ENCODE data around the gene PKD2. TPM values are rescaled to one million over a fixed set of nuclear protein-coding genes. Genes with fewer than 3 reads are reported as not detected.

The PKD2 gene
- total and polyA plus RNA-seq, 2 of the 13 experiments (the other 11 are each of a cell fraction or from before 2014, with no cell fraction given): 5.6 to 9.1 TPM

- POLR2A ChIA-PET: no interaction called here
- Histone ChIP-seq H3K9ac (ENCODE audit: insufficient read depth, low read depth, low read length) (no peak overlapping the region), H4K20me1 (ENCODE audit: insufficient read depth, low read length) (no peaks in the 10 kb centered on the region), H3K9me3 (ENCODE audit: low read length) (no peaks in the 10 kb centered on the region), H2AFZ (ENCODE audit: low read length) (no peak overlapping the region), H3K27ac (ENCODE audit: extremely low read length, insufficient read depth, low read length) (no peak overlapping the region), H3K4me1 (ENCODE audit: insufficient read depth, low read length) (peaks cover 44% of the 10 kb centered on the region), H3K4me3 (replicated peaks in 1 of 3; ENCODE audit: insufficient read depth in 1 of 3, low read depth in 2 of 3, low read length in 3 of 3) (no peak overlapping the region), H3K27me3 (ENCODE audit: control insufficient read depth in 1 of 2, insufficient read depth in 2 of 2, low read length in 2 of 2) (no peaks in the 10 kb centered on the region), H3K79me2 (ENCODE audit: insufficient read depth, low read length) (peaks cover 15% of the 10 kb centered on the region), H3K36me3 (replicated peaks in 1 of 2; ENCODE audit: control insufficient read depth in 1 of 2, insufficient read depth in 2 of 2, low read length in 2 of 2) (peaks cover 3 to 17% of the 10 kb centered on the region in 2 experiments; a peak in 4 of 5 replicates), H3K4me2 (ENCODE audit: low read depth, low read length) (no peak overlapping the region)
- DNase-seq (ENCODE audit: low spot score) (no peak), FAIRE-seq (no peak), ATAC-seq (no peak)
- no TSS peak for BruUV-seq (replicated peaks)
- WGBS (ENCODE audit: low lambda C conversion rate): 94% methylated on average over 1 of the region's 1 CpG
- intact Hi-C loops (cut with micrococcal nuclease; ENCODE audit: unreplicated experiment) (loop anchor here (5.0 kb wide), 1 partner anchor 234 kb away; no protein-coding TSS in a partner anchor), in situ Hi-C loops (cut with HindIII; ENCODE audit: extremely low pct_ligation_motif_present, low pct_unique_long_range_greater_than_20kb) (loop anchor here (5.0 to 25.0 kb wide), 3 partner anchors 121 to 441 kb away; partner anchors contain the start of gene SPARCL1)
- CTCF ChIA-PET (ENCODE audit: low intra/inter-chr PET ratio, low total read pairs): no interaction called here
- TF ChIP-seq ZBTB49 (CRISPR knock-in tag; IDR thresholded peaks at IDR 0.05; ENCODE audit: borderline replicate concordance) (no peak), RBFOX2 (IDR thresholded peaks at IDR 0.05; ENCODE audit: low read depth, low read length) (peak; percentile 9; the same call in 1 of the 2 replicates)
These were observed 28.8 kb upstream of the PKD2 start for GRCh38 chr4:87978681-87979080.

GRCh38 chr4:87979810-87980209 is 27.6 kb upstream of the PKD2 start:
- POLR2A ChIA-PET: no interaction called here
- DNase-seq (ENCODE audit: low spot score) (no peak), ATAC-seq (no peak), FAIRE-seq (no peak)
- no peak overlapping the region for H3K4me2 ChIP-seq (ENCODE audit: low read depth, low read length)
- peaks cover 33% of the 10 kb centered on the region for H3K4me1 ChIP-seq (ENCODE audit: insufficient read depth, low read length)
- BruUV-seq (replicated peaks): no TSS peak
- H3K9ac ChIP-seq (ENCODE audit: insufficient read depth, low read depth, low read length): no peak overlapping the region
- H2AFZ ChIP-seq (ENCODE audit: low read length): no peak overlapping the region
- peaks cover 15% of the 10 kb centered on the region for H3K79me2 ChIP-seq (ENCODE audit: insufficient read depth, low read length)
- intact Hi-C loops (cut with micrococcal nuclease; ENCODE audit: unreplicated experiment): loop anchor here (5.0 kb wide), 1 partner anchor 232 kb away; no protein-coding TSS in a partner anchor
- no peak overlapping the region for H3K27ac ChIP-seq (ENCODE audit: extremely low read length, insufficient read depth, low read length)
- H3K36me3 ChIP-seq (replicated peaks in 1 of 2; ENCODE audit: control insufficient read depth in 1 of 2, insufficient read depth in 2 of 2, low read length in 2 of 2): peaks cover 3 to 17% of the 10 kb centered on the region in 2 experiments; a peak in 4 of 5 replicates
- no peak overlapping the region for H3K4me3 ChIP-seq (replicated peaks in 1 of 3; ENCODE audit: insufficient read depth in 1 of 3, low read depth in 2 of 3, low read length in 3 of 3)
- H3K9me3 ChIP-seq (ENCODE audit: low read length): no peaks in the 10 kb centered on the region
- no peaks in the 10 kb centered on the region for H3K27me3 ChIP-seq (ENCODE audit: control insufficient read depth in 1 of 2, insufficient read depth in 2 of 2, low read length in 2 of 2)
- WGBS (ENCODE audit: low lambda C conversion rate): 94% methylated on average over 1 of the region's 1 CpG
- CTCF ChIA-PET (ENCODE audit: low intra/inter-chr PET ratio, low total read pairs): no interaction called here
- in situ Hi-C loops (cut with HindIII; ENCODE audit: extremely low pct_ligation_motif_present, low pct_unique_long_range_greater_than_20kb): loop anchor here (5.0 to 25.0 kb wide), 3 partner anchors 123 to 443 kb away; partner anchors contain the start of gene SPARCL1
- no peaks in the 10 kb centered on the region for H4K20me1 ChIP-seq (ENCODE audit: insufficient read depth, low read length)
- TF ChIP-seq KAT7 (CRISPR knock-in tag; IDR thresholded peaks at IDR 0.05; ENCODE audit: borderline replicate concordance): no peak
- no peak for TF ChIP-seq SALL1 (CRISPR knock-in tag; IDR thresholded peaks at IDR 0.05)
- TF ChIP-seq AGO2 (optimal IDR thresholded peaks at IDR 0.05; ENCODE audit: low read depth, low read length): peak; percentile 62
- TF ChIP-seq ZKSCAN1 (IDR thresholded peaks at IDR 0.05; ENCODE audit: low read length): no peak
- no peak for TF ChIP-seq BRF2 (CRISPR knock-in tag; IDR thresholded peaks at IDR 0.05)
- TF ChIP-seq BRD4 (CRISPR knock-in tag; IDR thresholded peaks at IDR 0.05): no peak
- TF ChIP-seq ZFP91 (CRISPR knock-in tag; IDR thresholded peaks at IDR 0.05; ENCODE audit: borderline replicate concordance): no peak
- no peak for TF ChIP-seq ATF1 (CRISPR knock-in tag; IDR thresholded peaks at IDR 0.05)
- TF ChIP-seq ZNF724P (CRISPR knock-in tag; IDR thresholded peaks at IDR 0.05; ENCODE audit: borderline replicate concordance): no peak
- TF ChIP-seq RBFOX2 (IDR thresholded peaks at IDR 0.05; ENCODE audit: low read depth, low read length): peak; percentile 75
- no peak for TF ChIP-seq BHLHE40 (IDR thresholded peaks at IDR 0.05; ENCODE audit: low read length)
- TF ChIP-seq RBAK (CRISPR knock-in tag; IDR thresholded peaks at IDR 0.05): no peak
- TF ChIP-seq HDAC6 (IDR thresholded peaks at IDR 0.05; ENCODE audit: low read depth, low read length): no peak

Measured in HepG2 (cell line).